SK-N-SH treated with all-trans-retinoic acid at 6 μM for 48 hours (cell line): ENCODE results near the gene ZNF423.

ENCODE experiments used
- ATAC-seq: fragments of 200-7000 bp; cut with Tn5 transposase; 3 replicates; pipeline ENCODE4 v1.9.1; 2020; ENCODE audit warnings: mild to moderate bottlenecking, moderate library complexity
- ARNTL ChIP-seq: fragments of 450-650 bp; formaldehyde crosslinking; IDR thresholded peaks from 2 replicates; pipeline ENCODE4 v1.5.0; 2020; ENCODE audit warnings: low read depth, mild to moderate bottlenecking, moderate library complexity, borderline replicate concordance
- BACH2 ChIP-seq: fragments of 250-450 bp; sonication (Bioruptor Pico); IDR thresholded peaks from 2 replicates; pipeline ENCODE4 v1.9.0; 2021; ENCODE audit warnings: mild to moderate bottlenecking, borderline replicate concordance
- ESRRG ChIP-seq: fragments of 250-450 bp; sonication (Bioruptor Pico); IDR thresholded peaks from 2 replicates; pipeline ENCODE4 v1.6.1; 2021; ENCODE audit warnings: mild to moderate bottlenecking
- GLIS3 ChIP-seq: fragments of 250-450 bp; sonication (Bioruptor Pico); IDR thresholded peaks from 2 replicates; pipeline ENCODE4 v1.5.0; 2020; ENCODE audit warnings: mild to moderate bottlenecking, moderate library complexity
- ISL1 ChIP-seq: fragments of 250-450 bp; sonication (Bioruptor Pico); IDR thresholded peaks from 2 replicates; pipeline ENCODE4 v2.1.2; 2022; ENCODE audit warnings: mild to moderate bottlenecking, moderate library complexity
- OSR1 ChIP-seq: fragments of 250-450 bp; sonication (Bioruptor Pico); IDR thresholded peaks from 2 replicates; pipeline ENCODE4 v1.8.0; 2022; ENCODE audit warnings: moderate library complexity, mild to moderate bottlenecking, inconsistent platforms
- RARB ChIP-seq: fragments of 250-450 bp; sonication (Bioruptor Pico); IDR thresholded peaks from 2 replicates; pipeline ENCODE4 v1.8.0; 2021; ENCODE audit warnings: mild to moderate bottlenecking, moderate library complexity
- SNAI2 ChIP-seq: fragments of 250-450 bp; sonication (Bioruptor Pico); IDR thresholded peaks from 2 replicates; pipeline ENCODE4 v1.5.0; 2020; ENCODE audit warnings: mild to moderate bottlenecking, moderate library complexity
- TCF4 ChIP-seq: fragments of 250-450 bp; sonication (Bioruptor Pico); IDR thresholded peaks from 2 replicates; pipeline ENCODE4 v1.8.0; 2021; ENCODE audit warnings: mild to moderate bottlenecking, moderate library complexity, borderline replicate concordance
- TOX ChIP-seq: fragments of 250-450 bp; sonication (Bioruptor Pico); IDR thresholded peaks from 2 replicates; pipeline ENCODE4 v1.8.0; 2021; ENCODE audit warnings: mild to moderate bottlenecking, moderate library complexity, borderline replicate concordance
- ZC3H10 ChIP-seq: fragments of 250-450 bp; sonication (Bioruptor Pico); IDR thresholded peaks from 2 replicates; pipeline ENCODE4 v1.5.1; 2021; ENCODE audit warnings: mild to moderate bottlenecking, moderate library complexity
- ZFP3 ChIP-seq: fragments of 250-450 bp; sonication (Bioruptor Pico); IDR thresholded peaks from 2 replicates; pipeline ENCODE4 v1.5.0; 2020; ENCODE audit warnings: mild to moderate bottlenecking, moderate library complexity
- ZFP30 ChIP-seq: fragments of 450-650 bp; formaldehyde crosslinking; IDR thresholded peaks from 2 replicates; pipeline ENCODE4 v1.5.0; 2022; ENCODE audit warnings: mild to moderate bottlenecking, moderate library complexity
- ZNF565 ChIP-seq: fragments of 450-650 bp; formaldehyde crosslinking; conservative IDR thresholded peaks from 2 replicates; pipeline ENCODE4 v1.5.0; 2020; ENCODE audit warnings: low read depth, mild to moderate bottlenecking, moderate library complexity
- ZNF70 ChIP-seq: fragments of 450-650 bp; formaldehyde crosslinking; IDR thresholded peaks from 2 replicates; pipeline ENCODE4 v1.5.0; 2020; ENCODE audit warnings: mild to moderate bottlenecking, moderate library complexity
- ZNF8 ChIP-seq: fragments of 450-650 bp; formaldehyde crosslinking; IDR thresholded peaks from 2 replicates; pipeline ENCODE4 v1.5.0; 2020; ENCODE audit warnings: mild to moderate bottlenecking, moderate library complexity
- TF ChIP-seq, protein P1 (sequence below): fragments of 250-450 bp; sonication (Bioruptor Pico); IDR thresholded peaks from 2 replicates; pipeline ENCODE4 v1.5.1; 2021; ENCODE audit warnings: mild to moderate bottlenecking, moderate library complexity
- TF ChIP-seq, protein P2 (sequence below): fragments of 250-450 bp; sonication (Bioruptor Pico); IDR thresholded peaks from 2 replicates; pipeline ENCODE4 v1.8.0; 2020; ENCODE audit warnings: mild to moderate bottlenecking, moderate library complexity, borderline replicate concordance
- TF ChIP-seq, protein P3 (sequence below): fragments of 250-450 bp; sonication (Bioruptor Pico); IDR thresholded peaks from 2 replicates; pipeline ENCODE4 v1.5.0; 2020; ENCODE audit warnings: mild to moderate bottlenecking, moderate library complexity
- TF ChIP-seq, protein P4 (sequence below): fragments of 250-450 bp; sonication (Bioruptor Pico); IDR thresholded peaks from 2 replicates; pipeline ENCODE4 v1.8.0; 2021; ENCODE audit warnings: low read depth, mild to moderate bottlenecking, moderate library complexity, borderline replicate concordance

Gene ZNF423

DNA sequence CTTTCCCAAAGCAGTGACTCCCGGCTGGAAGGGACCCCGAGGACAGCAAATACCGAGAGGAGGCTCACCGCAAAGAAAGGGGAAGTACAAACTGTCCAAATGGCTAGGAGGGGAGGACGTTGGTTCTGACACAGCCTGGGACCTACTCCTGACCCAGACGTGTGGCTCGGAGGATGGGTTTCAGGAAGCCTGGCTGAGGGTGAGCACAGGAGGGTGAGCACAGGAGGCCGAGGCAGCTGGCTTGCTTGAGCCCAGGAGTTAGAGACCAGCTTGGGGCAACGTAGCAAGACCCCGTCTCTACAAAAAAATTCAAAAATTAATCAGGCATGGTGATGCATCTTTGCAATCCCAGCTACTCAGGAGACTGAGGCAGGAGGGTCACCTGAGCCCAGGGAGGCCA lies 399.1 kb downstream of the ZNF423 start:
- no peak for TF ChIP-seq ZNF565
- no peak for TF ChIP-seq GLIS3
- TF ChIP-seq OSR1 (CRISPR knock-in tag), result no peak
- no peak for TF ChIP-seq ESRRG (CRISPR knock-in tag)
- no peak for TF ChIP-seq ZNF70 (CRISPR knock-in tag)
- no peak for TF ChIP-seq ARNTL (CRISPR knock-in tag)
- no peak for TF ChIP-seq TCF4 (CRISPR knock-in tag)
- no peak for TF ChIP-seq SNAI2
- TF ChIP-seq, protein P1, sequence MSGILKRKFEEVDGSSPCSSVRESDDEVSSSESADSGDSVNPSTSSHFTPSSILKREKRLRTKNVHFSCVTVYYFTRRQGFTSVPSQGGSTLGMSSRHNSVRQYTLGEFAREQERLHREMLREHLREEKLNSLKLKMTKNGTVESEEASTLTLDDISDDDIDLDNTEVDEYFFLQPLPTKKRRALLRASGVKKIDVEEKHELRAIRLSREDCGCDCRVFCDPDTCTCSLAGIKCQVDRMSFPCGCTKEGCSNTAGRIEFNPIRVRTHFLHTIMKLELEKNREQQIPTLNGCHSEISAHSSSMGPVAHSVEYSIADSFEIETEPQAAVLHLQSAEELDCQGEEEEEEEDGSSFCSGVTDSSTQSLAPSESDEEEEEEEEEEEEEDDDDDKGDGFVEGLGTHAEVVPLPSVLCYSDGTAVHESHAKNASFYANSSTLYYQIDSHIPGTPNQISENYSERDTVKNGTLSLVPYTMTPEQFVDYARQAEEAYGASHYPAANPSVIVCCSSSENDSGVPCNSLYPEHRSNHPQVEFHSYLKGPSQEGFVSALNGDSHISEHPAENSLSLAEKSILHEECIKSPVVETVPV (CRISPR knock-in tag), result no peak
- no peak for TF ChIP-seq ISL1 (CRISPR knock-in tag)
- no peak for TF ChIP-seq ZFP30 (CRISPR knock-in tag)
- TF ChIP-seq, protein P2, sequence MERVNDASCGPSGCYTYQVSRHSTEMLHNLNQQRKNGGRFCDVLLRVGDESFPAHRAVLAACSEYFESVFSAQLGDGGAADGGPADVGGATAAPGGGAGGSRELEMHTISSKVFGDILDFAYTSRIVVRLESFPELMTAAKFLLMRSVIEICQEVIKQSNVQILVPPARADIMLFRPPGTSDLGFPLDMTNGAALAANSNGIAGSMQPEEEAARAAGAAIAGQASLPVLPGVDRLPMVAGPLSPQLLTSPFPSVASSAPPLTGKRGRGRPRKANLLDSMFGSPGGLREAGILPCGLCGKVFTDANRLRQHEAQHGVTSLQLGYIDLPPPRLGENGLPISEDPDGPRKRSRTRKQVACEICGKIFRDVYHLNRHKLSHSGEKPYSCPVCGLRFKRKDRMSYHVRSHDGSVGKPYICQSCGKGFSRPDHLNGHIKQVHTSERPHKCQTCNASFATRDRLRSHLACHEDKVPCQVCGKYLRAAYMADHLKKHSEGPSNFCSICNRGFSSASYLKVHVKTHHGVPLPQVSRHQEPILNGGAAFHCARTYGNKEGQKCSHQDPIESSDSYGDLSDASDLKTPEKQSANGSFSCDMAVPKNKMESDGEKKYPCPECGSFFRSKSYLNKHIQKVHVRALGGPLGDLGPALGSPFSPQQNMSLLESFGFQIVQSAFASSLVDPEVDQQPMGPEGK (CRISPR knock-in tag), result no peak
- no peak for TF ChIP-seq ZNF8 (CRISPR knock-in tag)
- TF ChIP-seq TOX (CRISPR knock-in tag), result no peak
- TF ChIP-seq BACH2 (CRISPR knock-in tag), result no peak
- no peak for TF ChIP-seq ZFP3 (CRISPR knock-in tag)
- TF ChIP-seq ZC3H10 (CRISPR knock-in tag), result no peak
- TF ChIP-seq, protein P3, sequence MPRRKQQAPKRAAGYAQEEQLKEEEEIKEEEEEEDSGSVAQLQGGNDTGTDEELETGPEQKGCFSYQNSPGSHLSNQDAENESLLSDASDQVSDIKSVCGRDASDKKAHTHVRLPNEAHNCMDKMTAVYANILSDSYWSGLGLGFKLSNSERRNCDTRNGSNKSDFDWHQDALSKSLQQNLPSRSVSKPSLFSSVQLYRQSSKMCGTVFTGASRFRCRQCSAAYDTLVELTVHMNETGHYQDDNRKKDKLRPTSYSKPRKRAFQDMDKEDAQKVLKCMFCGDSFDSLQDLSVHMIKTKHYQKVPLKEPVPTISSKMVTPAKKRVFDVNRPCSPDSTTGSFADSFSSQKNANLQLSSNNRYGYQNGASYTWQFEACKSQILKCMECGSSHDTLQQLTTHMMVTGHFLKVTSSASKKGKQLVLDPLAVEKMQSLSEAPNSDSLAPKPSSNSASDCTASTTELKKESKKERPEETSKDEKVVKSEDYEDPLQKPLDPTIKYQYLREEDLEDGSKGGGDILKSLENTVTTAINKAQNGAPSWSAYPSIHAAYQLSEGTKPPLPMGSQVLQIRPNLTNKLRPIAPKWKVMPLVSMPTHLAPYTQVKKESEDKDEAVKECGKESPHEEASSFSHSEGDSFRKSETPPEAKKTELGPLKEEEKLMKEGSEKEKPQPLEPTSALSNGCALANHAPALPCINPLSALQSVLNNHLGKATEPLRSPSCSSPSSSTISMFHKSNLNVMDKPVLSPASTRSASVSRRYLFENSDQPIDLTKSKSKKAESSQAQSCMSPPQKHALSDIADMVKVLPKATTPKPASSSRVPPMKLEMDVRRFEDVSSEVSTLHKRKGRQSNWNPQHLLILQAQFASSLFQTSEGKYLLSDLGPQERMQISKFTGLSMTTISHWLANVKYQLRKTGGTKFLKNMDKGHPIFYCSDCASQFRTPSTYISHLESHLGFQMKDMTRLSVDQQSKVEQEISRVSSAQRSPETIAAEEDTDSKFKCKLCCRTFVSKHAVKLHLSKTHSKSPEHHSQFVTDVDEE (CRISPR knock-in tag), result no peak
- TF ChIP-seq RARB (CRISPR knock-in tag), result no peak
- TF ChIP-seq, all 23 proteins: peak for 0
- ATAC-seq, result no peak

DNA sequence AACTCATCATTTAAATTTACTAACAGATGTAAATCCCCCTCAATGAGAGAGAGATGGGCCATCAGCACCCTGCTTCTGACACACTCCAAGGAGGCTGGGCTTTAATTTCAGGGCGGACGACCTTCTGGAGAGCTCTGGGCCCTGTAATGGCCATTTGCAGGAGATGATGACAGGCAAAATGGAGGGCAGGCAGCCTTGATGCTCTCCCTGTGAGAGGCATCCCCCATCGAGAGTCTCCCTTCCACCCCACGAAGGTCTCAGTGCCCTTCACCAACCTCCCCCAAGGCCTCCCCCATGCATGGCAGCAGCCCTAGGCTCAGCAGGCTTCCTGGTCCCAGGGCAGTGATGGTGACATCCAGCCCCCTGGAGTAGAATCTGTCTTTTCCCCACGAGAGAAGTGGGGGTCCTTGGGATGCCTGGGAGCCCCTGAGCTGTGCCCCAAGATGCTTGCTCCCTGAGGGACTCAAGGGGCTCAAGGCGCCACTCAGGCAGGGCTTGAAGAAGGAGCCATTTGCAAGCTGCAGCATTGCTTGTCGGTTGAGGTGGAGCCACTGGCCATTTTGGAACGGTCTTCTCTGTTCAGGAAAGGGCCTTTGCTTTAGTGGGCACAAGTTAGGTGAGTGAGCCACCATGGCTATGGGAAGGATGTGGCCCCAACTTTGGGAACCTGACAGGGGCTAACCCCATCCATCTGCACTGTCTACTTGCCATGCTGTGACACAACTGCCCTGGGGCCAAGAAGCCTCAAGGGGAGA lies 399.7 kb downstream of the ZNF423 start:
- TF ChIP-seq ZNF8 (CRISPR knock-in tag), result no peak
- no peak for TF ChIP-seq ZNF565
- TF ChIP-seq, protein P2 (CRISPR knock-in tag), result no peak
- TF ChIP-seq OSR1 (CRISPR knock-in tag), result no peak
- TF ChIP-seq TOX (CRISPR knock-in tag), result no peak
- TF ChIP-seq, protein P4, sequence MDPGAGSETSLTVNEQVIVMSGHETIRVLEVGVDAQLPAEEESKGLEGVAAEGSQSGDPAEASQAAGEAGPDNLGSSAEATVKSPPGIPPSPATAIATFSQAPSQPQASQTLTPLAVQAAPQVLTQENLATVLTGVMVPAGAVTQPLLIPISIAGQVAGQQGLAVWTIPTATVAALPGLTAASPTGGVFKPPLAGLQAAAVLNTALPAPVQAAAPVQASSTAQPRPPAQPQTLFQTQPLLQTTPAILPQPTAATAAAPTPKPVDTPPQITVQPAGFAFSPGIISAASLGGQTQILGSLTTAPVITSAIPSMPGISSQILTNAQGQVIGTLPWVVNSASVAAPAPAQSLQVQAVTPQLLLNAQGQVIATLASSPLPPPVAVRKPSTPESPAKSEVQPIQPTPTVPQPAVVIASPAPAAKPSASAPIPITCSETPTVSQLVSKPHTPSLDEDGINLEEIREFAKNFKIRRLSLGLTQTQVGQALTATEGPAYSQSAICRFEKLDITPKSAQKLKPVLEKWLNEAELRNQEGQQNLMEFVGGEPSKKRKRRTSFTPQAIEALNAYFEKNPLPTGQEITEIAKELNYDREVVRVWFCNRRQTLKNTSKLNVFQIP (CRISPR knock-in tag), result no peak
- TF ChIP-seq SNAI2, result no peak
- no peak for TF ChIP-seq ARNTL (CRISPR knock-in tag)
- TF ChIP-seq, all 23 proteins: peak for 0
- no peak for ATAC-seq
